Adipose tissue (tissue), 3 donors: ENCODE results near the gene OSBP2. TPM values are rescaled to one million over a fixed set of nuclear protein-coding genes. Genes with fewer than 3 reads are reported as not detected.
"Not testable (repeated sequence)": the region's sequence is repeated elsewhere in the genome, so short reads cannot be mapped to it uniquely, and the experiment has no call there.

Experiments
- H3K27ac ChIP-seq: one replicate; pipeline ENCODE4 v1.5.1; 2013; ENCODE audit warnings: low read depth, low read length
- WGBS, 3 donors: extraction: QIAGEN DNeasy Blood & Tissue Kit; methylation state at CpG; one replicate each; pipeline ENCODE4 v1.1.7; 2013; 5-methylcytosine and 5-hydroxymethylcytosine counted together
- polyA plus RNA-seq, 3 donors: library from polyadenylated mRNA; stranded (reverse); fragments of 200-250 nt; gene quantifications; one replicate each; pipeline ENCODE4 v1.2.3, GENCODE V29; 2013
- donor health status: healthy with polysubstance abuse.
- donor health status: Bipolar disorder and iron deficiency.
- donor health status: healthy.

The OSBP2 gene
- polyA plus RNA-seq, 3 donors = 0.58 to 1.1 (median 0.79) TPM

DNA sequence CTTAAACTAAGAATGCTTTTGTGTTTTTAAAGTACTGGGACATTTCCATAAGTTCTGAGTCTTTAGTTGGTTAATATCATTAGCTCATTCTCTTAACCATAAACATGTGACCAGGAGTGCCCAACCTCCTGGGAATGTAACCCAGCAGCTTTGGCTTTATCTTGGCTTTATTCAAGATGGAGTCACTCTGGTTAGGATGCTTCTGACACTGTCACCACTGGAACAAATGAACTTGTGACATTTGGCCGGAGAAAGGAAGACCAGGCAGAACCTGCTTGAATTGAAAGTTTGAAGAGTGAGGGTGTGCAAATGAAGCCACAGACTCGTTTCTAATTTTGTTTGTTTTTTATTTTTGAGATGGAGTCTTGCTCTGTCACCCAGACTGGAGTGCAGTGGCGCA is 54.6 kb downstream of the OSBP2 start:
- 72 to 84% (median 81%) methylated on average over 3 of the region's 3 CpGs for WGBS, 3 donors
- no peak overlapping the region for H3K27ac ChIP-seq

DNA sequence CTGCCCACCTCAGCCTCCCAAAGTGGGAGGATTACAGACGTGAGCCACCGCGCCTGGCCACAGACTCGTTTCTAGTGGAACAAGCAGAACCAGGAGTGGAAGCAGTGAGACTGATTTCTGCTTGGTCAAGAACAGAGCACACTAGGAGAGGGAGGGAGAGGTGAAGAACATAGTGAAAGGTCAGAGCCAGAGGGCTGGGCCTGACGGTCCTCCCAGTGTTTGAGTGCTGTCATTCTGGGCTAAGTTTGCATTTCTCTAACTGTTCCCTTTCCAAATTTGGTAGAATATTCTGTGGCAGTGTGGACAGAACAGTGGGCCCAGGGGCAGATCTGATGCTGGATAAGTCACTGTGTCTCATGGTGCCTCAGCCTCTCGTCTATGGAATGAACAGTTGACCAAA is 55.2 kb downstream of the OSBP2 start:
- H3K27ac ChIP-seq = no peak overlapping the region
- WGBS, 3 donors = 76 to 83% (median 81%) methylated on average over 6 of the region's 6 CpGs

DNA sequence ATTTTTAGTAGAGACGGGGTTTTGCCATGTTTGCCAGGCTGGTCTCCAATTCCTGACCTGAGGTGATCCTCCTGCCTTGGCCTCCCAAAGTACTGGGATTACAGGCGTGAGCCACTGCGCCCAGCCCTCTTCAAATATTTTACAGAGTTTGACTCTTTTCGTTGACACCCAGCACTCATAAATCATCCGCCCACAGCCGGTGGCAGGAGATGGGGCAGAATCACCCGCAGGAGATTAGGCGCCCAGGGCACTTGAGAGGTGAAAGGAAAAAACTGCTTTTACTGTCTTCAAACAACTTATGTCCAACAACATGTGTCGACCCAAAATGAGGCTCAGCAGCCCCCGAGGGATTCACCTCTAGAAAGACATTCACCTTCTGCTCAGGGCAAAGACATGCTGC is 56.9 kb downstream of the OSBP2 start:
- 81 to 88% (median 86%) methylated on average over 10 of the region's 10 CpGs for WGBS, 3 donors
- no peak overlapping the region for H3K27ac ChIP-seq

DNA sequence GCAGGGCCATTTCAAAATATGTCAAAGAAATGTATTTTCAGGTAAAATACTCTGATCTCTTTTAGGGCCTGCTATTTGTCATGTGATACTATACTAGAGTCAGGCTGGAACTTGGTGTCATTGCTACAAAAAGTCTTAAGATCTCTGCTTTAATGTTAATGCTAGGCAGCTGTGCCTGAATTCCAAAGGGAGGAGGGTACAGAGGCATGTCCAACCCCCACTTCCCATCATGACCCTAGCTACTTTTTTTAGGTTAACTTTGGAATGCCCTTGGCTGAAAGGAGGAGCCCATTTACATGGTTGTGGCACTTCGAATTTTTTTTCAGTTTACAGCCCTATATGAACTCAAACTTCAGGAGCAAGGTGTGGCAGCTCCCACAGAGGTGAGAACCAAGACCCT is 58.1 kb downstream of the OSBP2 start:
- WGBS, 3 donors = 63 to 73% (median 65%) methylated on average over 1 of the region's 1 CpG
- no peak overlapping the region for H3K27ac ChIP-seq

DNA sequence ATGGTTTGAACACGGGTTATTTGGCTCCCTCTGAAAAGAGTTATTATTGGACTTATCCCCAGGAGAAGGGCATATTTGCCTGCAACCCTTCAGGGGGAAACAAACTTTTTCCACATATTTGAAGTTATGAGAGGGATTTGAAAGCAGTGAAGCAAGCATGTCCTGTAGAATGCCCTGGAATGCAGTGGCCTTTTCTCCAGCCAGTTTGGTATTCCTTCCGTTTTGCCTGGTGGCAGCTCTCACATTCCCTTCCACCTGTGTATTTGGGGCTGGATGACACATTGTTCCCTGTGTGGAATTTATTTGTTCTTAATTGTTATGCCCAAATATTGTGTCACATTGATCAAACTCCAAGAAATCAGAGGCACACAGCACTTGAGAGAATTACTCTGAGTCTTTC is 59.0 kb downstream of the OSBP2 start:
- 58 to 79% (median 68%) methylated on average over 2 of the region's 2 CpGs for WGBS, 3 donors

DNA sequence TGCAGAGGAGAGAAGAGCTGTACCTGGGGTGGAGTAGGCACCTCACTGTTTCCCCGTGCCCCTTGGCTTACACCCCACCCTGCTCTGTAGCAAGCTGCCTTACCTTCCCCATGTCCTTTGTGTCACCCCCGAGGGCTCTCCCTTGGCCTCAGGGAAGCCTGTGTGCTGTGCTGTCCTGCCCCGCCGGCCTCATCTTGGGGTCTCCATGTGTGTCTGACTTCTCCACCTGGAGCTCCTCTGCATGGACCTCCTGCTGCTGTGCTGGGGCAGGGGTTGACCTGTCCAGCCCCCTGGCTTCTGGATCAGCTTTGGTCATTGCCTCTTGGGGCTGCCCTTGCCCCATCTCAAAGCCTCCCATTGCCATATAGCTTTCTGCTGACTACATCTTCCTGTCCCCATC is 59.8 kb downstream of the OSBP2 start:
- WGBS, 3 donors = 91 to 99% (median 93%) methylated on average over 4 of the region's 4 CpGs
- no peak overlapping the region for H3K27ac ChIP-seq

More for the DNA sequence above, 59.0 kb downstream of the OSBP2 start:
- H3K27ac ChIP-seq = no peak overlapping the region

DNA sequence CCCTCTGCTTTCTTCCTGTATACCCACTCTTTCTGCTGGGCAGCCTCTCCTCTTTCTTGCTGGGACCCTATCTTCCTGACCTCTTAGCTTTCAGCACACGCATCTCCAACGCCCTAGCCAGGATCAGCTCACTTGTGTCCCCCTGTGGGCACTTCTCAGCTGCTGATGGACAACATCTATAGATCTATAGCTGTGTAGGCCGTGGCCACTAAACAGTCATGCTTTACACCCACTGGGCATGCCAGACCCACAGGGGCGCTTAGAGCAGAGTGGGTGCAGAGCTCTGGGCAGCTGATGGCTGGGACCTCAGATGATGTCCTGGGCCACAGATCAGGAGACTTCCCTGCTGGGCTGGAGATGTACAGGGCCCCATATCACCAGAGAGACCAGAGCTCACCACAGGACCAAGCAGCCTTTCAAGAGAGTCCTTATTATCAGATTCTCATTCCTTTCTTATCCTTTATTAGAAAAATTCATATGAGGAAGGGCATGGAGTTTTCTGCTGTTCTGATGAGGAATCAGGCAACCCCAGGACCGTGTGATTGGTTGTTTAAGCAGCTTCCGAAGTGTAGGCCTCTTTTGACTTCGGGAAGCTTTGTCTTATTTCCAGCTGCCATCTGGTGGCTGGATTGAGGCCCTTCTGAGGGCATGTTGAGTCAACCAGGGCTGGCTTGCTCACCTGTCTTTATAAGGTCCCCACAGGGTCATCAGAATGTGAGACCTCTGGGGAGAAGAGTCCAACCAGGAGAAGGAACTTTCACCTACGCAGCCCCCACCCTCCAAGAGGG is 60.5 kb downstream of the OSBP2 start:
- 58 to 61% (median 60%) methylated on average over 8 of the region's 8 CpGs for WGBS, 3 donors
- no peak overlapping the region for H3K27ac ChIP-seq

DNA sequence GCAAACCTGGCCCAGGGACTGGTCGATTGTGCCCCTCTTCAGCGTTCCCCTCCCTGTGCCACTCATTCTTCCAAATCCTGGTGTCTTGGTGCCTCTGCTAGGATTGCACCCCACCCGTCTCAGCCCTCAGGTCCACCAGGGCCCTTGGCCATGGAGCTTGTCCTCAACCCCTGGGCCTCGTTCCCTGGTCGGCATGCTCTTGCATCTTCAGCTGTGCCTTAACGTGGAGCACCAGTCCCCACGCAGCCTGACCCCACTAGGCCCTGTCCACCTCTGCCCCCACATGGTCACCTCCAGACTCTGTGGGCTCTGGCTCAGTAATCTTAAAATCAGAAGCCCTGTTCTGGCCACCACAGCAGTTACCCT is 61.1 kb downstream of the OSBP2 start:
- no peak overlapping the region for H3K27ac ChIP-seq
- WGBS, 3 donors = 85 to 92% (median 91%) methylated on average over 7 of the region's 7 CpGs

DNA sequence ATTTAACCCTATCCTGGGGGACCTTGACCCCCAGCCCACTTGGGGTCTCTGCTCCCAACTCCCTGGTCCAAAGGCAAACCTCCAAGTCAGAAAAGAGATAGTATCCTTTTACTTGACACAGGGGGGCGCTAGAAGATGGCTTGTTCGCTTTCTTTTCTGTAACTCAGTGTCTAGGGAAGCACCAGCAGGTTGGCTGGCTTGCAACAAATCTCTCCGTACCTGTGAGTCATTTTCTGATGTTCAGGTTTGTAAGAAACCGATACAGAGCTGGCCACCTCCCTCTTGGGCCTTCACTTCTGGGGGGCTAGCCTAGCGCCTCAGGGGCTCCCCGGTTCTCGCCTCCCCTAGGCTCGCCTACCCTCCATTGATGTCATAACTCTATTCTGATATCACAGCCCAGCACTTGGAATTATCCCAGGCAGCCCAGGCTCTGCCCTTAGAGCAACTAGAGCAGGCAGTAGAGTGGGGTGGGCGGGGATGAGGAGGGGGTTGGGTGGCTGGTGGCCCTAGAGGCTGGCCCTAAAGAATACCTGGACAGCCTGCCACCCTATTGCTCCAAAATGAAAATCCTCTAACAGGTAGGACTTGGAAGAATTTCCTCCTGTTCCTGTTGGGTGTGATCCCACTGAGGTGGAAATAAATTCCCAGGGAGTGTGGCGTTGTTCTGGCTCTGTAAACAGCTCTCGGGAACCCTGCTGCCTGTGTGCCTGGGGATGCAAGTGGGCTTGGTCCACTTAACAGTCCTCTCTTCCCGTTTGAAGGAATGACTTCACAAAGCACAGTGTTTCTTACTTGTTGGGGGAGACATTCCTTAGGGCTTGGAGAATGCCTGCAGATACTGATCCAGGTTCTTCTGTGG is 69.4 kb downstream of the OSBP2 start:
- H3K27ac ChIP-seq = no peak overlapping the region
- WGBS, 3 donors = 35 to 47% (median 46%) methylated on average over 12 of the region's 12 CpGs

DNA sequence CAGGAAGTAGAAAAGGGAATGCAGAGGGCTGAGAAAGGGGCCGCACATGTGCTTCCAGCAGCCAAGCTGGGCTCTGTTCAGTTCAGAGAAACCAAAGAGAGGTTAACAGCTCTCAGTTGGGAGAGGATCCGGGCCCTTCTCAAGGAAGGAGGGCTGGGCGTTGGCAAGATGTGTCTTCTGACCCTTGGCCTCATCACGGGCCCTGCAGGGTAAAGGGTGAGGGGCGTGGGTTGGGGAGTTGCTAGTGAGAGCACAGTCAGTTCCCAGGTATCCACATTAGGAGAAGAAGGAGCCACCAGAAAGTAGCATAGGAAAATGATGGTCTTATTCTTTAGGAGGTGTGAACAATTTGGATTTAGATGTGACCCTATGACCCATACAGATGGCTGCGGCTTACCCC is 73.0 kb downstream of the OSBP2 start:
- H3K27ac ChIP-seq = no peak overlapping the region
- 74 to 78% (median 75%) methylated on average over 6 of the region's 6 CpGs for WGBS, 3 donors

DNA sequence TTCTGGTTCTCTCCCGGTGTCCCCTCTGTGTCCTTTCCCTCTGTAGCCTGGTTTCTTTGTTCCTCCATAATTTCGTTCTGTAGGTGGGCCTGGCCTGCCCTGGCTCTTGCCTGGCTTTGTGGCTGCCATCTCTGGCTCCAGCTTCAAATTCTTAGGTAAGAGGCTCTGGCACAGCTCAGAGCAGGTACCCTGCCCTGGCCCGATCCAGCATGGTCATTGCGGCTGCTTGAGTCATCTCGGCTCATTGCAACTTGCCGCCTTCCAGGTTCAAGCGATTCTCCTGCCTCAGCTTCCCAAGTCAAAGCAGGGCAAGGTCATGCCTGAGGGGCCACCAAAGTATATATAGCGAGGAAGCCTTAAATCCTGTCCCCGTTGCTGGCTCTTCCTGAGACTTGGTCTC is 76.0 kb downstream of the OSBP2 start:
- H3K27ac ChIP-seq = no peak overlapping the region
- 90 to 98% (median 91%) methylated on average over 9 of the region's 9 CpGs for WGBS, 3 donors

DNA sequence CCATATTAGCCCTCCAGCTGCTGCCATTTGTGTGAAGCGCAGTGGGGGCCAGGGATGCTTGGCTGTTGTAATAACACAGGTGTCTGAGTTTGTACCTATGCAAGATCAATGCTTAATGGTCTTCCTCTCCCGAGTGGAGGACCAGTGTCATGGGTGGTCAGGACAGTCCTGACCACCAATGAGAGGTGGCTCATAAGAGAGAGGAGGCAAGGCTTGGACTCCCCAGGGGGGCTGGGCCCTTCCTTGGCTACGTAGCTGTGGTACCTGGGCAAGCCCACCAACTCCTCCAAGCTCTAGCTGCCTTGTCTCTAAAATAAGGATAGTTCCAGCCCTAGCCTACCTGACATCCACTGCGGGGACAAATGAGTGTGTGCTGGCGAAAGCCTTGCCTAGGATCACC is 79.2 kb downstream of the OSBP2 start:
- 87 to 92% (median 89%) methylated on average over 5 of the region's 5 CpGs for WGBS, 3 donors
- H3K27ac ChIP-seq = no peak overlapping the region

DNA sequence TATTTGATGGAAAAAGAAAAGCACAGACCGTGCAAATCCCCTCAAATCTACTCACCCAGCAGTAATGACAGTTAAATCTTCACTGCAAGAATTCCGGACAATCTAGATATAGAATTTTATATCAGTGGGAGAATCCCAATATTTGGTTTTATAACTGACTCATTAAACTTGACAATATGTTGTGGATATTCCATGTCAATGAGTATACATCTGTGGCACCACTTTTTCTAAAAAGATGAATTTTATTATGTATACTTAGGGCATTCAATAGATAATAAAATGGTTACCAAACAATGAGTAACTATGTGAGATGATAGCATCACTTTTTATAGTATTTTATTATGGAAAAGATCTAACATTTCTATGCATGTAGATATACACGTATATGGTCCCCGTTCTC is 79.9 kb downstream of the OSBP2 start:
- 91 to 94% (median 93%) methylated on average over 4 of the region's 4 CpGs for WGBS, 3 donors
- no peak overlapping the region for H3K27ac ChIP-seq

DNA sequence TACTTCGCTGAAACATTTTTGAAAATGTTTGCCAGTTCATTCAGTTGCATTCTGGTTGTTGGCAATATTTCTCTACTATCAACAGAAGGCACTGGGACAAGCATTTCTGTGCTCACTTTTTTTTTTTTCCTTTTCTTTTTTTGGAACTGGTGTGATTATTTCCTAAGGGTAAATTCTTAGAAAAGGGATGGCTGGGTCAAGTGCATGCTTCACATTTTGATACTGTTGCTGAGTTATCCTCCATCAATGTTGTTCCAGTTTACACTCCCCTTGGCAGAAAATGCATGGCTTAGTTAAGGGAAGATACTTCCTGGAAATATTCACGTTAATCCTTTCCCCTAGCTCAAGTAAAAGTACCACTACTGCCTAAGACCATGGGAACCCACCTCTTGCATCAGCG is 81.8 kb downstream of the OSBP2 start:
- H3K27ac ChIP-seq = no peak overlapping the region
- 74 to 82% (median 74%) methylated on average over 3 of the region's 3 CpGs for WGBS, 3 donors

DNA sequence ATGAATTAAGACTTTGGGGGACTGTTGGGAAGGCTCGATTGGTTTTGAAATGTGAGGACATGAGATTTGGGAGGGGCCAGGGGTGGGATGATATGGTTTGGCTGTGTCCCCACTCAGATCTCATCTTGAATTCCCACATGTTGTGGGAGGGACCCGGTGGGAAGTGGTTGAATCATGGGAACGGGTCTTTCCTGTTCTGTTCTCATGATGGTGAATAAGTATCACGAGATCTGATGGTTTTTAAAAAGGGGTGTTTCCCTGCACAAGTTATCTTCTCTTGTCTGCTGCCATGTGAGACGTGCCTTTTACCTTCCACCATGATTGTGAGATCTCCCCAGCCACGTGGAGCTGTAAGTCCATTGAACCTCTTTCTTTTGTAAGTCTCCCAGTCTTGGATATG is 82.5 kb downstream of the OSBP2 start:
- 56 to 86% (median 60%) methylated on average over 6 of the region's 6 CpGs for WGBS, 3 donors

DNA sequence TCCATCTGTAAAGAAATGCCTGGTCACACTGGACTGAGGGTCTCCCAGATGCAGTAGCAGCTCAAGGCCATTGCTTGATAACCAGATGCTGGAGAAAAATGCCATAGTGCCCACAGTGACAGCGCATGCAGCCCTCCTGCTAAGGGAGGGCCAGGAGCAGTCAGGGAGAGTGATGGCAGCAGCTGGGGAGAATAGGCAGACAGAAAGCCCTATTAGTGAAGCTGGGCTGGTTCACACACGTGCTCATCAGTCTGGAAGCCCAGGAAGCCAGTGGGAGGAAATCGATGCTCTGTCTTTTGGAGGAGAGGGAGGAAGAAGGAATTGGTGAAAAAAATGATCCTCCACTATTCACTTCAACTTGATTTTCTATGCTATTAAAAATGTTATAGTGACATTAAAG is 82.9 kb downstream of the OSBP2 start:
- 62 to 77% (median 65%) methylated on average over 3 of the region's 3 CpGs for WGBS, 3 donors
- no peak overlapping the region for H3K27ac ChIP-seq

More for the DNA sequence above, 82.5 kb downstream of the OSBP2 start:
- not testable (repeated sequence) for H3K27ac ChIP-seq

DNA sequence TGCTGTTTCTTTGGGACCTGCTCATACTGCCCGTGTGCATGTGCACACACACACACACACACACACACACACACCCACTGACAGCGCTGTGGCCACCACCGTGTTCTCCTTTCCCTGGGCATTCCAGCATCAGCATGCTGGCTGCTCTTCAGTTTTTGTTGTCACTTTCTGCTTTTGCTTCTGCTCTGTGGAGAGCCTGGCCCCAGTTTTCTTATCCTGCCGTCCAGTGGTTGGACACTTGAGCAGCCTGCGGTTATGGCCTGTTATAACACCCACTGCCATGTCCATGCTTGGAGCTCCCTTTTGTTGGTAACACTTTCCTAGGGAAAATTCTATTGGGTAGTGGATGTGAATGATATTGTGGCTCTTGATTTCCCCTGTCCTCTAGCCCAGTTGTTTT is 83.6 kb downstream of the OSBP2 start:
- 85 to 89% (median 86%) methylated on average over 5 of the region's 5 CpGs for WGBS, 3 donors
- no peak overlapping the region for H3K27ac ChIP-seq

DNA sequence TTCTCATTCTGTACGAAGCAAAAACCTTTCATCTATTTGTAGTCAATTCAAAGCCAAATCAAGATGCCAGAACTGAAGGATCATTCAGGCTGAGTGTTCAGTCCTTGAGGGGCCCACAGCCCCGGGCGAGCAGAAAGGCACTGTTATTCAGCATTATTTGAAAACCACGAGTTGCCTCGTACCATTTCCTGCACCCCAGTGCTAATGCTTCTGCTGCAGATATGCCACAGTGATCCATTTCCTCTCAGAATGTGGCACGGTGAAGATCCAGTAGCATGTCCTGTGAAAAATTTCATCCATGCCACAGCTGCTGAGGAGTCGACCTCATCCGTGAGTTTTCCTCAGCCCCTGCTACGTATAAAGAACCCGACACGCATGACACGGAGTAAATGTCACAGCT is 85.4 kb downstream of the OSBP2 start:
- no peak overlapping the region for H3K27ac ChIP-seq
- 50 to 77% (median 53%) methylated on average over 12 of the region's 12 CpGs for WGBS, 3 donors

DNA sequence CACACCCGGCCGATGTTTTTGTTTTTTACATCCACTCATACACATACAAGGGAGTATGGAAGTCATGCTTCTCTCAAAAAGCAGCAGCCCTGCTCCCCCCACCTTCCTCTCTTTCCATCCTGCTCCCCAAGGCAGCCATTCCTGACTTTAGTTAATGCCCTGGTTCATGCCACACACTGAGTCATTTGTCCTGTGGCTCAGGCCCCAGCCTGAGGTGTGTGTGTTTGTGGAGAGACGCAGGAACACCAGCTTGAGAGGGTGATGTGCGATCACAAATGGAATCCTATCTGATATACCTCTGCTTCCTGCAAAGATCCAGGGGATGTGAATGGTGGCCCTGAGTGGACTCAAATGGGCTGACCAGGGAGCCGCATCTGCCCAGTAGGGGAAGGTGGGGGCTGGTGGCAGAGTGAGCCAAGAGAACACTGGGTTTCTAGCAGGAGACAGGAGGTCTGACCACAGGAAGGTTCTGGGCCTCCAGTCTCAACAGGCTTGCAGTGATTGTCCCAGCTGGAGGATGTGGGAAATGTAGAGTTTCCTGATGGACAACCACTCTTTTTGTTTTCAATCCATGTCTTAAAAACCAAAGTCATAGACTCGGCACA is 86.7 kb downstream of the OSBP2 start:
- WGBS, 3 donors = 82 to 90% (median 89%) methylated on average over 6 of the region's 6 CpGs
- H3K27ac ChIP-seq = no peak overlapping the region
